Measurements from ENCODE around the gene SUDS3.
A peak's percentile ranks its signal among the peaks of the same experiment; 100 is the strongest.
"Not testable (repeated sequence)": the region's sequence is repeated elsewhere in the genome, so short reads cannot be mapped to it uniquely, and the experiment has no call there.

The SUDS3 gene, protein sequence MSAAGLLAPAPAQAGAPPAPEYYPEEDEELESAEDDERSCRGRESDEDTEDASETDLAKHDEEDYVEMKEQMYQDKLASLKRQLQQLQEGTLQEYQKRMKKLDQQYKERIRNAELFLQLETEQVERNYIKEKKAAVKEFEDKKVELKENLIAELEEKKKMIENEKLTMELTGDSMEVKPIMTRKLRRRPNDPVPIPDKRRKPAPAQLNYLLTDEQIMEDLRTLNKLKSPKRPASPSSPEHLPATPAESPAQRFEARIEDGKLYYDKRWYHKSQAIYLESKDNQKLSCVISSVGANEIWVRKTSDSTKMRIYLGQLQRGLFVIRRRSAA

DNA sequence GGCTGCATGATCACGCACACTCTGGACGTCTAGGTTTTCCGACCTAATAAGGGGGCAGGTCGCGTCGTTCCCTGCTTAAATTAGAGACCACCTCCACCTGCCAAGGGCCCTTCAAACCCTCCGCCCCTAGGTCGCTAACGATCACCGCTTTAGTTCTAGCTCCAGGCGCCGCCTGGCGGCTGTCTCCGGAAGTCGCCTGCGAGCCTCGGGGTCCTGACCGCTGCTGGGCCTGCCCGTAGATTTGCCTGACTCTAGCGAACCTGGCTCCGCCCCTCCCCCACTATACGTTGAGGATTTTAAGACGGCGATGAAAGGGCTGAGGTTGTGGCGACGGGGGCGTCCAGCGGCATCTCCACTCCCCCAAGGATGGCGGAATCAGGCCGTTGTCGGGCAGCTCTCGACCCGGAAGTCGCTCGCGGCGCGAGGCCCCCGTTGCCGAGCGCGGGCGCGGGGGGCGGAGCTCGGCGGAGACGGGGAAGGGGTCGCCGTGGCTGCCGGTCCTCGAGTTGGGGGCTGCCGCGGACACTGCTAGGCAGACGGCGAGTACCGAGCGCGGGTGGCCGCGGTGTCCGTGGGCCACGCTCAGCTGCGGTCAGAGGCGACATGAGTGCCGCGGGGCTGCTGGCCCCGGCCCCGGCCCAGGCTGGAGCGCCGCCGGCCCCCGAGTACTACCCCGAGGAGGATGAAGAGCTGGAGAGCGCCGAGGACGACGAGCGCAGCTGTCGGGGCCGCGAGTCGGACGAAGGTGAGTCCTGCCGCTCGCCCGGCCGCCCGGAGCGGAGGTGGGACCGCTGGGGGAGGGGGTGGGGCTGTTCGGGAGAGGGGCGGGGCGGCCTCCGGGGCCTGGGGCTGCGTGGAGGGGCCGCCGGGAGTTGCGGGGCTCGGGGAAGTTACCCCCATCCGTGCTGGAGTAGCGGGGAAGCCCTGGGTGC, at the start of gene SUDS3:
Gene SUDS3, plus strand, starts transcription at position 467 of the 932 bp plus-strand sequence. Its CDS starts 137 bp downstream, at position 604.
- peak; percentile 99 for DNase-seq

DNA sequence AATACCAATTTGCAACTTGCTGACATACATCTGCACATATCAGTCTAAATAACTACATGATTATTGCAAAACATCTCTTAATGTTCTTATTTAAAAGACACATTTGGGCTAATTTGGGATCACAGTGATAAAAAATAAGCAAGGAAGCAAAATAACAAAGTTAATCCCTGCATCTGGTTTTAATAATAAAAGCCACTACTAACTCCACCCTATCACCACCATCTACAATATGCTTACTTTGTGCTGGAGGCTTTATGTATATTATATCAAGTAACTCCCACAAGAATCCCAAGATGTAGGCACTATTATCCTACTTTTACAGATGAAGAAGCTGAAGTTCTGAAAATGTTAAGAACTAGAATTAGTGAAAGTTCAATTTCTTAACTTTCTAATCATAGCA, 49.4 kb upstream of the SUDS3 start:
- DNase-seq: no peak

DNA sequence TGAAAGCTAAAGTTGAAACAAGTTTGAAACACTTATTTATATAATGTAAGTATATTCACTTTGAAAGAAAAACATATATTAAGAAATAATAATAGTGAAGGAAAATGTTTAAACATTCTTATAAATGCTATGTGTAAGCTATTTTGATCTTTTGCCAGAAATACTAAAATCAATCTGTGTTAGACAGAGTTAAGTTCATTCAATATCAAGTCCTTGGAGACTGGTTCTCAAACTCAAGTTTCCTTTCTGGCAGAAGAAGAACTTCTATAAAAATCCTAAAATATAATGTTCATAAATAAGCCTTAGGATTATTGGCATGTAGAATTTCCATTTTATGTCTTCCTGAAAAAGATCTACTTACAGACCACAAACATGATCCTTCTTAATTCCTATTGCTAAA, 49.0 kb upstream of the SUDS3 start:
- DNase-seq: no peak

DNA sequence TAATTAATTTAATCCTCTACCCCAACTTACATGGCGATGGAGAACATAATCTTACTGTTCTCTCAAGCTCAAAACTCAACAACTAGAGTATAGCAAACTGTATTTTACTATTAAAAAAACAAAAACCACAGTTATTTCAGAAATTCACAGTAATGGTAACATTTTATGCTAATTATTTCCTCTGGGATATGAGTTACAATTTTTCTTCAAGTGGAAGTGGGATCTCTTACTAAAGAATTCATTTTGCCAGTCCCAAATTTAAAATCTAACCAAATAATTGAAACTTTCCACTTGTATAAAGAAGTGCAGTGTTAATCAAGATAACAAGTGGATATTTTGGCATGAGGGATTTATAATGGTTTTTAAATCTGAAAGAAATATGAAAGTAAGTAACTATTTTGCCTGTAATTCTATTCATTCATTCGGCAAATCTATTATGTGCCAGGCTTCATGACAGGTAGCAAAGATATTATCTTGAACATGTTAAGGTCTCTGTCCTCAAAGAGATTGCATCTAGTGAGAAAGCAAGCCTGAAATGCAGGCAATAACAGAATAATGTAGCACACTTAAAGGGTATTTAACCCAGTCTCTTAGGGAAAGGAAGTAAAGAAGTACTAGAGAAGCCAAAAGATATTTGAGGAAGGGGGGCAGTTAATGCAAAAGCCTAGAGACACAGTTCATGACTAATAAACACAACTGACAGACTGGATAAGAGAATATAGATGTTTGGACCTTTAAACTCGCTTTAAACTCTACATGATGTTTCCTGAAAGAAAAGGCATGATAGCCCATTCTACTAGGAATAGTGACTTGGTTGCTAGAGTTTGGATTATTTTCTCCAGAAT, 47.6 kb upstream of the SUDS3 start:
- no peak for DNase-seq

DNA sequence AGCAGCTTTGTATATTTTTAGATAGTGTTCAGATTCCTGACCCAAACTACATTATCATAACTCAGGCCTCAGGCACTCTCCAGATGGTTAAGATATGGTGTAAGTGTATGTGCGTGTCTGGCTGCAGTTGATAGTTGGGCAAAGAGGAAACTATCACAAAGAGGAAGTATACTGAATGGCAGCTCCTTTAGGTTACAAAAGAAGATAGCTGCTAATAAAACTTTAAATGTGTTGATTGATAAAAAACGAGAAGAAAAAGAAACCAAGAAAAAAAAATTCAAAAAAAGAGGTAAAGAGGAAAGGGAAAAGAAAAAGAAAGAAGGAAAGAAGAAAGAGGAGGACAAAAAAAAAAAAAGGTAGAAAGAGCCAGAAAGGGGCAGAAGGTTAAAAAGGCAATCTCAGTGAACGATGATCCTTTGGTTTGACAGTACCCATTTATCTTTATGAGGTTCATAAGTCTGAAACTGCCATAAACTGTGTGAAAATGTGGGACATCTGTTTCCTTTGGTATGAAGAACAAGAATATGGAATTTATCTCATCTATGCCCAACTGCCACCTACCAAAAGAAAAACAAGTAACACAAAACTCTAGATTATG, 45.8 kb upstream of the SUDS3 start:
- DNase-seq: no peak

DNA sequence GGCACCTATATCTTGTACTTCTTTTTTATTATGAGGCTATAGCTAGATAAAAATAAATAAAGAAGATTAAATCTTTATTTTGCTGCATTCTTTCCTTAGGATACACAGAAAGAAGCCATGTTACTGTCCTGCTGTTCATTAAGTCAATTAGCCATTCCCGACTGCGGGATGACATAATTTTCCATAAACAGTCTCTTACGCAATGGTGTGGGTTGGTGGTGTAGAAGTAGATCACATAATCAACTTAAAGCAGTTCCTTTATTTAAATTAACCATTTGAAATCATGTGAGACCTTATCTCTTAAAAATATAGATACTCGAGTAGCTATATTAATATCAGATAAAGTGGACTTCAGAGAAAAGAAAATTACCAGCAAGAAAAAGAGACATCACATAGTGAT, 43.8 kb upstream of the SUDS3 start:
- no peak for DNase-seq

DNA sequence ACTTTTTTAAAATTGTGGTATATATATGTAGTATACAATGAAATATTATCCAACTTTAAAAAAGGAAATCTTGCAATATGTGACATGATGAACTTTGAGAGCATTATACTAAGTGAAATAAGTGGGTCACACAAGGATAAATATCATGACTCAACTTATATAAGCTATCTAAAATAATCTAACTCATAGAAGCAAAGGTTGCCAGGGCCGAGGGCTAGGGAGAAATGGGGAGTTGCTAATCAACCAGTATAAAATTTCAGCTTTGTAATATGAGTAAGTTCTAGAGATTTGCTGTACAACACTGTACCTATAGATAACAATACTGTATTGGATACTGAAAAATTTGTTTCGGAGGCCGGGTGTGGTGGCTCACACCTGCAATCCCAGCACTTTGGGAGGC, 42.1 kb upstream of the SUDS3 start:
- DNase-seq: no peak

DNA sequence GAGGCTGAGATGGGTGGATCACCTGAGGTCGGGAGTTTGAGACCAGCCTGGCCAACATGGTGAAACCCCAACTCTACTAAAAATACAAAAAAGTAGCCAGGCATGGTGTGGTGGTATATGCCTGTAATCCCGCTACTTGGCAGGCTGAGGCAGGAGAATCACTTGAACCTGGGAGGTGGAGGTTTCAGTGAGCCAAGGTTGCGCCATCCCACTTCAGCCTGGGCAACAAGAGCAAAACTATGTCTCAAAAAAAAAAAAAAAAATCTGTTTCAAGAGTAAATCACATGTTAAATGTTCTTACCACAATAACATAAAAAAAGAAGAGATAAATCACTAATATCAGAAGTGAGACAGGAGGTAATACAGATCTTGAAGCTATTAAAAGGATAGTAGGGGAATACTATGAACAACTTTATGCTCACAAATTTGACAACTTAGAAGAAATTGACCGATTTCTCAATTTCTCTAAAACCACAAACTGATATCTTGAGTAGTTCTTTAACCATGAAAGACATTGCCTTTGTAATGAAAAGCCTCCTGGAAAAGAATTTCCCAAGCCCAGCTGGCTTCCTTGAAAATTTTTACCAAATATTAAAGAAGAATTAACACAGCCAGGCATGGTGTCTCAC, 41.3 kb upstream of the SUDS3 start:
- no peak for DNase-seq

DNA sequence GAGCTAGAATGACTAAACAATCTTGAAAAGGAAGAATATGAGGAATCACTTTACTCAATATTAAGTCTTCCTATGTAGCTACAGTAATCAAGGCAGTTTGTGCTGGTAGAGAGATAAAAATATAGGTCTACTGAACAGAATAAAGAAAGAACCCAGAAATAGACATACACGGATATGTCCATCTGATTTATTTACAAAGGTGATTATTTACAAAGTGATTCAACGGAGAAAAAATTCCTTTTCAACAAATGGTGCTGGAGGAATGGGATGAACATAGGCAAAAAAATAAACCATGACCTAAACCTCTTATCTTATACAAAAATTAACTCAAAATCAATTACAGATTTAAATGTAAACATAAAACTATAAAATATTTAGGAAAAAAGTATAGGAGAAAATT, 40.2 kb upstream of the SUDS3 start:
- no peak for DNase-seq

DNA sequence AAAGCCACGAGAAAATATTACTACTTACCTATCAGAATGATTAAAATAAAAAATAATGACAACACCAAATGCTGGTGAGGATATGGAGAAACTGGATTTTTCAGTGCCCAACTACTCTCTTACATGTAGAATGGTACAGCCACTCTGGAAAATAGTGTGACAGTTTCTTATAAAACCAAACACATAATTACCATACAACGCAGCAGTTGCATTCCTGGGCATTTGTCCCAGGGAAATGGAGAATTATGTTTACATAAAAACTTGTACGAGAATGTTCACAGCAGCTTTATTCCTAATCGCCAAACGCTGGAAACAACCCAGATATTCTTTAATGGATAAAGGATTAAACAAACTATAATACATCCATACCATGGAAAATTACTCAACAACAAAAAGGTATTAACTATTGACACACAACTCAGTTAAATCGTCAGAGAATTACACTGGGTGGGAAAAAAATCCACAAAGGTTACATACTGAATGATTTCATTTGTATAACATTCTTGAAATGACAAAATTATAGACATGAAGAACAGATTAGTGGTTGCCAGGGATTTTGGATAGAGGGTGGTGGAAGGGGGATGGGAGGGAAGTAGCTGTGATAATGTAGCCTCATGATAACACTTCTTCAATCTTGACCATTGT, 39.0 kb upstream of the SUDS3 start:
- no peak for DNase-seq

DNA sequence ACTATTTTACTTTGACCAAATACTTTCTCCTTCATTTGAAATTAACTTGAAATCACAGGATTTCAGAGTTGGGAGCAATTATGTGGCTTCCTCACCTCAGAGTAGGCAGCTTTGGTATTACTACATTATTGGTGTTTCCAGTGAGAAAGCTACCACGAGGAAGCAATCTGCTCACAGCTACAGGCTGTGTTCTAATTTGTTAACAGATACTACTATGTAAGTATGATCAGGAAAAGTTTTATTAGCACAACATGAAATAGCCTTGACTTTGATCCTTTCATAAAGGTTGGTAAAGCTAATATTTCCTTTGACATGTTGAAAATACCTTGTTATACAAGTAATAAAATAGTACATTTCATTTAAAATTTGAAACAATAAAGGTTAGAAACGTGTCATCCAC, 34.3 kb upstream of the SUDS3 start:
- no peak for DNase-seq

DNA sequence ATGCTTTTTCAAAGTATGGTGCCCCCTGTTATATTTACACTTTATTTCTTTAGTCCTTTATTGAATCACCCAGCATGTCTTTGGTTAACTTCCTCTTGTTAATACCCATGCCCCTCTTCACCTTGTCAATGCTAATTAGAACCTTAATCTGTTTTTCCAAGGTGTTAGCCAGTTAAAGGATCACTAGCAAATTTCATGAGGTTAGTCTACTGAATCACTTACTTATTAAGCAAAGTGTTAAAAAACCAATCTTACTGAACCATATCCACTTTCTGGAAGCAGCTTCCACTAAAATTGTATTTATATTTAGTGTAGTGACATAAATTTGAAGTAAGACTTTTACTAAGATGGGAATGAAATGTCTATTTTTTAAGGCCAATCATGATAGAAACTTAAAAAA, 31.5 kb upstream of the SUDS3 start:
- DNase-seq: no peak

DNA sequence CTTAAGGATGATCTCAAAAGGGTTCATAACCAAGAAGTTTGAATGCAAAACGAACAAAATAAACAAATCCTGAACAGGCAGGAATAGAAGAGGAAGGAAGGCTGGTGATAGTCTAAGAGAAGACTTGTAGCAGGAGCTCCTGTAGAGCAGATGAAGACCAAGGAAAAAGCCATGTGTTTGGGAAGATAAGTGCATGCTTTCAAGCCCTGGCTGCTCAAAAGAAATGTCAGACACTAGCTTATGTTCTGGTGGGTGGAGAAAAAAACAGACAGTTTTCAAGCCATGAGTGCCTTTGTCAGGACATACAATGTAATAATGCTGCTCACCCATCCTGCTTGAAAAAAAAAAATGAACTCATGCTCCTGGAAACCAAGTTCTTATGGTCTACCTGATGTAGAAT, 31.0 kb upstream of the SUDS3 start:
- no peak for DNase-seq

DNA sequence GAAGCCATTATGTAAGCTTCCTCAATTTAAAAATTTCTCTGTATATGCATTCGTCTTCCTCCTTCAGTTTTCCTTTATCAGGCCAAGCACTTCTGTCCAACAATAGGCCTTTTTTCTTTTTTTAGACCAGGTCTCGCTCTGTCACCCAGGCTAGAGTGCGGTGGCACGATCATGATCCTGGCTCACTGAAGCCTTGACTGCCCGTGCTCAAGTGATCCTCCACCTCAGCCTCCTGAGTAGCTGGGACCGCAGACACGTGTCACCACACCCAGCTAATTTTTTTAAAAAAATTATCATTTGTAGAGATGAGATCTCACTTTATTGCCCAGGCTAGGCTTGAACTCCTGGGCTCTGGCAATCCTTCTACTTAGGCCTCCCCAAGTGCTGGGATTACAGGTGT, 29.5 kb upstream of the SUDS3 start:
- DNase-seq: no peak

DNA sequence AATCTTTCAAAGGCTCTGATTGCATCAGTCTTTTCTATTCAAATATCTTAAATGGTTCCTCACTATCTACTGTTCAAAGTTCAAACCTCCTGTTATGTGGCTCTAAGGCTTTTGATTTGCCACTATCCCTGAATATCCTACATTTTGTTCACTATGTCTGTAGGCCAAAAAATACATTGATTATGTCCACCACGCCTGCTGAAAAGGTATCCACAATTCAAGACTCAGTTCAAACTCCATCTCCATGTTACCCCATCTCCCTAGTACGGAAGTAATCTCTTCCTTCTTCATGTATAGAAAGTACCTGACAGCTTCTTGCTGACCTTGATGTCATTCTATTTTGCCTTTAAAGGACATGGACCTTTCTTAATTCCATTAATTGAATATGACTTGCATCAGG, 28.4 kb upstream of the SUDS3 start:
- DNase-seq: no peak

DNA sequence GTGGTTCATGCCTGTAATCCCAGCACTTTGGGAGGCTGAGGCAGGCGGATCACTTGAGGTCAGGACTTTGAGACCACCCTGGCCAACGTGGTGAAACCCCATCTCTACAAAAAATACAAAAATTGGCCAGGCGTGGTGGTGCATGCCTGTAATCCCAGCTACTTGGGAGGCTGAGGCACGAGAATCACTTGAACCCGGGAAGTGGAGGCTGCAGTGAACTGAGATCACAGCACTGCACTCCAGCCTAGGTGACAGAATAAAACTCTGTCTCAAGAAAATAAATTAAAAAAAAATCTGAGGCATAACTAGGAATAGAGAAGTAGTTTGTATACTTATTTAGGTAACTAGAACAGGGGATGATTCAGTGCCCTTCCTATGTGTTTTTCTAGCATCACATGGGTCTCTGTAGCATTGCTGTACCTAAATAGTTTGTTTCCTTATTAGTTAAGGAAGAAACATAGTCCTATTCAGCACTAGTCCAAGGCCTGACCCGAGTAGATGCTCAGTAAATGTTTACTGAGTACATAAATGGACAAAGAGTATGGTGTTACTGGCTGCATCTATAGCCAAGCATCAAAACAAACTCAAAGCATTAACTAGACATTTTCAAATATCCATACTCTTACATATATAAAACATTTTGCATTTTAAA, 25.3 kb upstream of the SUDS3 start:
- DNase-seq: no peak

DNA sequence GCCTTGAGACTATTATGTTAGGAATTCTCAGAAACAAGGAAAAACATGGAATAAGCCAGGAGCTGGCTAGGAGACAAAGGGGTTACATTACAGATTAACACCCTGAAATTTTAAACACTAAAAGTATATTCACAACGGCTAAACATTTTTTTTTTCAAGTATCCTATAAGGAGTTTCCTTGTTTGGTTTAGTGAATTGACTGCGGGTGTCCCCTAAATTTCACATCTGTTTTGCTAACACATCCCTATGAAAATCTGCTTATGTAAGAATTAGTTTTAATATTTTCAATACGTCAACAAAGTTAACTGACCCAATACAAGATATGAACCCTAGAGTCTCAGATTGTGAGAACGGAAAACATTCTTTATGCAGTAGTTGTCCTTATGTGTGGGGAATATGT, 22.6 kb upstream of the SUDS3 start:
- no peak for DNase-seq

DNA sequence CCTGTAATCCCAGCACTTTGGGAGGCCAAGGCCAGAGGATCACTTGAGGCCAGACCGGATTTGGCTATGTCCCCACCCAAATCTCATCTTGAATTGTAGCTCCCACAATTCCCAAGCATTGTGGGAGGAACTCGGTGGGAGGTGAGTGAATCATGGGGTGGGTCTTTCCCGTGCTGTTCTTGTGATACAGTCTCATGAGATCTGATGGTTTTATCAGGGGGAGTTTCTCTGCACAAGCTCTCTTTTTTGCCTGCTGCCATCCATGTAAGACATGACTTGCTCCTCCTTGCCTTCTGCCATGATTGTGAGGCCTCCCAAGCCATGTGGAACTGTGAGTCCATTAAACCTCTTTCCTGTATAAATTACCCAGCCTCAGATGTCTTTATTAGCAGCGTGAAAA, 21.9 kb upstream of the SUDS3 start:
- DNase-seq: not testable (repeated sequence)

DNA sequence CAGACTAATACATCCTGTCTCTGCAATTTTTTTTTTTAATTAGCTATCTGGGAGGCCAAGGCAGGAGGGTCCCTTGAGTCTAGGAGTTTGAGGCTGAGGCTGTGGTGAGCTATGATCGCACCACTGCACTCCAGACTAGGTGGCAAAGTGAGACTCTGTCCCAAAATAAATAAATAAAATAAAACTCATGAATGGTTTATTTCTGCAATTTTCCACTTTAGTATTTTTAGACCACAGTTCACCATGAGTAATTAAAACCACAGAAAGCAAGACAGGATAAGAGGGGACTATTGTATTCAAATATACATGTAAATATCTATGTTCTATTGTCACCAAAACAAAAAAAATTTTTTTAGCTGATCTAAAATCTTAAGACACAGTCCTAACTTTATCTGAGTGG, 21.5 kb upstream of the SUDS3 start:
- DNase-seq: no peak

DNA sequence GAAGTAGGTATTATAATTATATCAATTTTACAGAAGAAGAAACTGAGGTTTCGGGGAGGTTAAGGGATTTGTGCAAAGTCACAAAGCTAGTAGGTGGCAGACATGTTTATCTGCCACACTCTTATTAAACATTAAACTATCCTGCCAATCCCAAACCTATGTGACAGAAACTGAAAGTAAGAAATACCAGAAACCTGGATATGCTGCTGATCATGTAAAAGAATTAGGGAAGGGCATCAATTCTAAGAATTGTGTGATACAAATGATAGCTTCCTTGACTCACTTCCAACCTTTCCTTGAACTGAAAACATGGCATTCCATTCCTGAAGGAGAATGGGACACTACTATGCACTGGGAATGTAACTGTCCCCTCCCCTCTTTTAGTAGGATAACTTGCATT, 20.5 kb upstream of the SUDS3 start:
- no peak for DNase-seq

DNA sequence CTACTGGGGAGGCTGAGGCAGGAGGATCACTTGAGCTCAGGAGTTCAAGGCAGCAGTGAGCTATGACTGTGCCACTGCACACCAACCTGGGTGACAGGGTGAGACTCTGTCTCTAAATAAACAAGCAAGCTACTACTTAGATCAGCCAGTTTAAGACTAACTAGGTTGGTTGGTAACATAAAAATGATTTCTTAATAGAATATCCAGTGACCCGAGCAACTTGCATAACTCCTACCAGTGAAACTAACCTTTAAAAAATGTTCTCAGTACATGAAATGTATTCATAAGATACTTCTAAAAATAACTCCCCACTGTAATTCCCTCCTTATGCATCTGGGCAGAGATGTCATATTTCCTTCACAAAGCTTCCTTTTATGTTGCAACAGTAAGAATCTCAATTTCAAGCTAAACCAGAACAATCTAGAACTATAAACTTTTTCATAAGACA, 19.5 kb upstream of the SUDS3 start:
- DNase-seq: no peak

Measured in activated CD8-positive, alpha-beta memory T cell treated with anti-CD3 and anti-CD28 coated beads for 24 hours (primary cell).